Activated T-cell treated with anti-CD3 and anti-CD28 coated beads, Interleukin-2, amount 50 U/mL, for 4 hours (primary cell): ENCODE measurements around the gene RHBG. TPM values are rescaled to one million over a fixed set of nuclear protein-coding genes. Genes with fewer than 3 reads are reported as not detected.

Experiments
- ATAC-seq, 2 donors: fragments of 200-7000 bp; cut with Tn5 transposase; one replicate each; pipeline ENCODE4 v1.10.0; 2021
- DNase-seq: peaks from one replicate; pipeline ENCODE4 v3.0.0-alpha.2; 2020
- H3K27me3 Mint-ChIP-seq: one replicate; pipeline ENCODE4 v1.8.0; 2021; ENCODE audit warnings: low read depth, mixed read lengths
- H3K36me3 Mint-ChIP-seq: one replicate; pipeline ENCODE4 v1.8.0; 2022; ENCODE audit warnings: mixed read lengths; ENCODE audit not compliant: insufficient read depth
- H3K4me1 Mint-ChIP-seq: one replicate; pipeline ENCODE4 v1.8.0; 2021; ENCODE audit warnings: low read depth, mixed read lengths
- H3K4me3 Mint-ChIP-seq: one replicate; pipeline ENCODE4 v1.8.0; 2021; ENCODE audit warnings: mild to moderate bottlenecking, moderate library complexity, mixed read lengths
- H3K9me3 Mint-ChIP-seq: one replicate; pipeline ENCODE4 v1.8.0; 2021; ENCODE audit warnings: mixed read lengths
- total RNA-seq, 3 donors: library from RNA; stranded (reverse); gene quantifications; one replicate each; pipeline ENCODE4 v1.2.1, GENCODE V29; 2021

The RHBG gene
- total RNA-seq, 3 donors from 2014 or later = not detected

GRCh38 chr1:156371553-156372264, 2.7 kb downstream of the RHBG start:
- Mint-ChIP-seq H3K4me3 (no peak overlapping the region), H3K9me3 (no peaks in the 10 kb centered on the region), H3K4me1 (peaks cover 3% of the 10 kb centered on the region), H3K27me3 (peaks cover 50% of the 10 kb centered on the region), H3K36me3 (no peaks in the 10 kb centered on the region)
- DNase-seq (no peak), ATAC-seq (peak; percentile 18 to 46)

DNA sequence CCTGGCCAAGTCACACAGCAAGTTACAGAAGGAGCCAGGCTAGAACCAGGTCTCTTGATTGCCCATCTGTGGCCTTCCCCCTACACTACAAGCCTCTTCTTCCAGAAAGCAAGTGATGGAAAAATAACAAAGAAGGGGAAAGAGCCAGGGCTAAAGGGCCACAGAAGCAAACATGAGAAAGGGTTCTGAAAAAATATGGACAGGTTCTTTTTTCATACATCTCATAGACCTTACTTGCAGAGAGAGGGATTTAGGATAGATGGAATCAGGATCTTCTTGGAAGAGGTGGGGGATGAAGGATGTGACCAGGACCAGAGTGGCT, 3.2 kb downstream of the RHBG start:
- DNase-seq (no peak), ATAC-seq (no peak)
- Mint-ChIP-seq H3K9me3 (no peaks in the 10 kb centered on the region), H3K27me3 (peaks cover 50% of the 10 kb centered on the region), H3K36me3 (no peaks in the 10 kb centered on the region), H3K4me1 (peaks cover 3% of the 10 kb centered on the region), H3K4me3 (no peak overlapping the region)

- ATAC-seq (no peak), DNase-seq (no peak)
- Mint-ChIP-seq H3K9me3 (no peaks in the 10 kb centered on the region), H3K27me3 (peaks cover 44% of the 10 kb centered on the region), H3K4me1 (peaks cover 3% of the 10 kb centered on the region), H3K36me3 (no peaks in the 10 kb centered on the region), H3K4me3 (no peak overlapping the region)
Measured at GRCh38 chr1:156372876-156373275, 3.9 kb downstream of the RHBG start.

DNA sequence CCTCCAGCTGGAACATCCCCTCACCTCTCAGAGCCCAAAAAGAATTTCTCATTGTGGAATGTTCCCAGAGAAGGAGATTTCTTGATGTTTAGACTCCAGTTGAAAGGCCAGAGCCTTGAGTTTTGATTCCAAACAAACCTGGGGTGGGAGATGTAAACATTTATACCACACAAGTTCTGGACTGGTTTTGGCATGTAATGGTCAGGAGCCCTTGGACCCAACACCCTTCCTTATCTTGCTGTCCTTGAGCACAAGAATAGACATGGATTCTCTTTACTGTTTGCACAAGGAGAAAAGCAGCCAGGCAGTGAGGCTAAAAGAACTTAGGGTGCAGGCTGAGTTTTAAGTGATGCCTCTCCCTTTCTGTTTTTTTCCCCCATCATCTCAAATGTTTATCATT, 4.5 kb downstream of the RHBG start:
- Mint-ChIP-seq H3K4me3 (no peak overlapping the region), H3K36me3 (no peaks in the 10 kb centered on the region), H3K27me3 (peaks cover 37% of the 10 kb centered on the region), H3K4me1 (peaks cover 3% of the 10 kb centered on the region), H3K9me3 (no peaks in the 10 kb centered on the region)
- ATAC-seq (no peak), DNase-seq (no peak)

- H3K4me1 Mint-ChIP-seq = no peaks in the 10 kb centered on the region
- no peak for ATAC-seq
- no peak for DNase-seq
- peaks cover 24% of the 10 kb centered on the region for H3K27me3 Mint-ChIP-seq
- H3K9me3 Mint-ChIP-seq = no peaks in the 10 kb centered on the region
- H3K4me3 Mint-ChIP-seq = no peak overlapping the region
- H3K36me3 Mint-ChIP-seq = no peaks in the 10 kb centered on the region
Measured at GRCh38 chr1:156376146-156376545, 7.1 kb downstream of the RHBG start.

DNA sequence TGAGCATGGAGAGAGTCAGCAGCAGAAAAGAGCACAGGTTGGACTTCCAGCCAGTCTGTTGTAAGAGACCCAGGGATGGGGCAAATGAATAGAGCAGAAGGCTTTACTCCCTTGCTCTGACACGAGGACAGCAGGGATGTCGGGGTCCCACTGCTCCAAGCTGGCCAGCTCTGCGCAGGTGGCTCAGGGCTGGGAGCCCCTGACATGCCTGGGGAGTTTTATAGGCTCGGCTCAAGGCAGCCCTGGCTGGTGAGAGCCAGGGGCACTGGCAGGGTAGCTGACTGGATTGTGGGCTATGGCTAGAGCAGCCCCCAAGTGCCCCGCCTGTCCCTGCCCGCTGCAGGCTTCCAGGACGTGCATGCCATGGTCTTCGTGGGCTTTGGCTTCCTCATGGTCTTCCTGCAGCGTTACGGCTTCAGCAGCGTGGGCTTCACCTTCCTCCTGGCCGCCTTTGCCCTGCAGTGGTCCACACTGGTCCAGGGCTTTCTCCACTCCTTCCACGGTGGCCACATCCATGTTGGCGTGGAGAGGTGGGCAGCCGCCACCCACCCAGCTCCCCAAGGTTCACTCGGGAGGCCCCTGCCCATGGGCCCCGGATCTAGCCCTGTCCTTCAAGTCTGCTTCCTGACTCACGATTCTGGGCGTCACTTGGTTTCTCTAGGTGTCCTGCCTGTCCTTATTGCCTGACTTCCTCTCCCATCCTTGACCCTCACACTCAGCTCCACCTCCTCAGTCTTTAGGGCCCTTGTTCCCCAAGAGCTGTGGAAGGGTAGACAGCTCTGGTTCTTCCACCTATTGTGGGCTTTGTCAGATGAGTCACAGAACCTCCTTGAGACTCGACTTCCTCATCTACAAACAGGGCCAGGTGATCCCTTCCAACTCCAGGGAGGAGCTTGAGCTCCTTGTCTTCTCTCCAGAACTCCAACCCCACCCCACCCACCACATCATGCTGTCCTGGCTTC, 8.2 kb downstream of the RHBG start:
- no peaks in the 10 kb centered on the region for H3K36me3 Mint-ChIP-seq
- H3K4me3 Mint-ChIP-seq = no peak overlapping the region
- ATAC-seq = no peak
- DNase-seq = no peak
- no peaks in the 10 kb centered on the region for H3K4me1 Mint-ChIP-seq
- H3K9me3 Mint-ChIP-seq = no peaks in the 10 kb centered on the region
- H3K27me3 Mint-ChIP-seq = peaks cover 17% of the 10 kb centered on the region

DNA sequence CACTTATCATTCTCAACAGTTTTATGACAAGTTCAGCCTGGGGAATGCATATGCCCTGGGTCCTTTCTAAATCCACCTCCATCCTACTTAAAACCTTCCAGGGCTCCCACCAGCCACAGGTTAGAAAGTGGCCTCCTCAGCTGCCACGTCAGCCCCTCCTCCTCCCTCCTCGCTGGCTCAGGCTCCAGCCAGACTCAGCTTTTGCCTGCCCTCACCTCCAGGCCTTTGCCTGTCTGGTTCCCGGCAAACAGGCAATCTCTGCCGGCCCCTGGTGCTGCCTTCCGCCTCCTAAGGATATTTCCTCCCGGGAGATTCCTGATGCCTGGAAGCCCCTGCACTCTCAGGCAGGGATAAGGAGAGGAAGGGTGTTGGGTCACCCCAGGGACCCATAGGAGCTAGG, 9.5 kb downstream of the RHBG start:
- Mint-ChIP-seq H3K27me3 (peaks cover 9% of the 10 kb centered on the region), H3K4me3 (no peak overlapping the region), H3K4me1 (no peaks in the 10 kb centered on the region), H3K9me3 (no peaks in the 10 kb centered on the region), H3K36me3 (no peaks in the 10 kb centered on the region)
- no peak for DNase-seq
- no peak for ATAC-seq

- no peak for DNase-seq
- no peak for ATAC-seq
- Mint-ChIP-seq H3K4me3 (no peak overlapping the region), H3K9me3 (no peaks in the 10 kb centered on the region), H3K4me1 (no peaks in the 10 kb centered on the region), H3K36me3 (no peaks in the 10 kb centered on the region), H3K27me3 (peaks cover 5% of the 10 kb centered on the region)
Measured at GRCh38 chr1:156379420-156380165, 10.6 kb downstream of the RHBG start.

GRCh38 chr1:156382561-156382960, 13.6 kb downstream of the RHBG start:
- DNase-seq = no peak
- no peak overlapping the region for H3K4me3 Mint-ChIP-seq
- H3K9me3 Mint-ChIP-seq = no peaks in the 10 kb centered on the region
- H3K27me3 Mint-ChIP-seq = peaks cover 12% of the 10 kb centered on the region
- ATAC-seq = no peak
- no peaks in the 10 kb centered on the region for H3K36me3 Mint-ChIP-seq
- peaks cover 6% of the 10 kb centered on the region for H3K4me1 Mint-ChIP-seq

DNA sequence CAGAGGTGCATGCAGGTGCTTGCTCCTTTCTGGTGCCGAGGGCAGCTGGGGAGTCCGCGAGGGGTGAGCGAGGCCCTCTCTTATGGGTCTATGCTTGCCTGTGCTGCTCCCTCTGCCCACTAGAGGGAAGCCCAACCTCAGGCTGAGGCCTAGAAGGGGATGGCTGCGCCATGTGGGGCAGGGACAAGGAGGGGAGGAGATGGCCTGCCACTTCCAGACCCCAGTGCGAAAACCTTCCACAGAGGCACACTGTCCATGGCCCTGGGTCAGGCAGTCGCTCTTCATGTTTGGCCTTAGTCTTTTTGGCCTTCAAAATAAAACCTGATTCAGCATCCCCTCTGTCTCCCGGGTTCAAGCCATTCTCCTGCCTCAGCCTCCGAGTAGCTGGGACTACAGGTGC, 14.0 kb downstream of the RHBG start:
- Mint-ChIP-seq H3K4me3 (no peak overlapping the region), H3K36me3 (no peaks in the 10 kb centered on the region), H3K27me3 (peaks cover 17% of the 10 kb centered on the region), H3K4me1 (peaks cover 6% of the 10 kb centered on the region), H3K9me3 (no peaks in the 10 kb centered on the region)
- ATAC-seq (peak; percentile 88 to 92), DNase-seq (peak; percentile 54)

DNA sequence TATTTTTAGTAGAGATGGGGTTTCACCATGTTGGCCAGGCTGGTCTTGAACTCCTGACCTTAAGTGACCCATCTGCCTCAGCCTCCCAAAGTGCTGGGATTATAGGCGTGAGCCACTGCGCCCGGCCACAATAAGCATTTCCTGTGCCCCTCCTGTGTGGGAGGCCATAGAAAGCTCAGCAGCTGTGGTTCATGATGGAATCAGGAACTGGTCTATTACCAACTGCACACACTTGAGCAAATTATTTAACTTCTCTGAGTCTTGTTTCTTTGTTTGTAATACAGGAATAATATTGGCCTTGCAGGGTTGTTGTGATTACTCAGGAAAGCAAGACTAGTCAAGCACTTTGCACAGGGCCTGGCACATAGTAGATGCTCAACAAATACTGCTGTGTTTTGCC, 15.0 kb downstream of the RHBG start:
- Mint-ChIP-seq H3K9me3 (no peaks in the 10 kb centered on the region), H3K4me1 (peaks cover 6% of the 10 kb centered on the region), H3K36me3 (no peaks in the 10 kb centered on the region), H3K27me3 (peaks cover 24% of the 10 kb centered on the region), H3K4me3 (no peak overlapping the region)
- DNase-seq = no peak
- no peak for ATAC-seq

DNA sequence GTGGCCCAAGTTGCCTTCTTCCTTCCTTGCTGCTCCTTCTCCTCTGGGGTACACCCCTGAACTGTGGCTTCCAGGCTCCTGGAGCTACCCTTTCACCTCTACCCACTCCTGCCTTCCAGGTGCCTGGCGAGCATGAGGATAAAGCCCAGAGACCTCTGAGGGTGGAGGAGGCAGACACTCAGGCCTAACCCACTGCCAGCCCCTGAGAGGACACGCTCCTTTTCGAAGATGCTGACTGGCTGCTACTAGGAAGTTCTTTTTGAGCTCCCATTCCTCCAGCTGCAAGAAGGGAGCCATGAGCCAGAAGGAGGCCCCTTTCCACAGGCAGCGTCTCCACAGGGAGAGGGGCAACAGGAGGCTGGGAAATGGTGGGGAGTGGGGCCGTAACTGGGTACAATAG, 15.6 kb downstream of the RHBG start:
- Mint-ChIP-seq H3K4me3 (no peak overlapping the region), H3K27me3 (peaks cover 30% of the 10 kb centered on the region), H3K9me3 (no peaks in the 10 kb centered on the region), H3K4me1 (peaks cover 6% of the 10 kb centered on the region), H3K36me3 (no peaks in the 10 kb centered on the region)
- DNase-seq (no peak), ATAC-seq (no peak)

GRCh38 chr1:156385534-156386031, 16.6 kb downstream of the RHBG start:
- no peaks in the 10 kb centered on the region for H3K9me3 Mint-ChIP-seq
- H3K4me1 Mint-ChIP-seq = peaks cover 6% of the 10 kb centered on the region
- DNase-seq (peak; percentile 71), ATAC-seq (peak; percentile 61 to 80)
- H3K4me3 Mint-ChIP-seq = no peak overlapping the region
- no peaks in the 10 kb centered on the region for H3K36me3 Mint-ChIP-seq
- H3K27me3 Mint-ChIP-seq = peaks cover 39% of the 10 kb centered on the region

DNA sequence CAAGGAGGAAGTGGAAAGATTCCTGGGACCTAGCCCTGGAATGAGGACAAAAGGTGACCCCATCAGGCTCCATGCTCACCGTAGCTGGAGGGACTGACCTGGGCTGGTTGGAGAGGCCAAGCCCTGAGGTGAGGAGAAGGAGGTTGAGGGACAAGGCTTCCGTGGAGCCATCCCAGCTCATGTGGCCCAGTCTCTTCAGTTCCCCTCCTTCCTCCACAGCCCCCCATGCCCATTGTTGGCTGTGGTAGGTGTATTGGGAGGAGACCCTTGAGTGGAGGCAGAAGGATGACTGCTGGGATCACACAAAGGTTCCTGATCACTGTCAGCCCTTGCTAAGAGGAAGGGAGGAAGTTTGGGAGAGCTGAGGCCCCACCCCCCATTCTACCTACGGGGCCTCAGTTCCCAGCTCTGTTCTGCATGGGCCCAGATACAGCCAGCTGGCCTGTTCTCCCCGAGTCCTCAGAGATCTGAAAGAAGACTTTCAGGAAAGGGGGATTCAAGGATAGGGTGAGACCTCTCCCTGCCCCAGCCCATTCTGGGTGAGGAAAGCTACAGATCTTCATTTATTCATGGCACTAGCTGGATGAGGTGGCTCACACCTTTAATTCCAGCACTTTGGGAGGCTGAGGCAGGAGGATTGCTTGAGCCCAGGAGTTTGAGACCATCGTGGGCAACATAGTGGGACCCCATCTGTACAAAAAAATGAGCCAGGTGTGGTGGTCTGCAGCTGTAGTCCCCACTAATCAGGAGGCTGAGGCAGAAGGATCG, 17.3 kb downstream of the RHBG start:
- Mint-ChIP-seq H3K27me3 (peaks cover 38% of the 10 kb centered on the region), H3K9me3 (no peaks in the 10 kb centered on the region), H3K4me3 (no peak overlapping the region), H3K4me1 (peaks cover 6% of the 10 kb centered on the region), H3K36me3 (no peaks in the 10 kb centered on the region)
- DNase-seq (no peak), ATAC-seq (no peak)
